SU-DHL-6 (cell line): ENCODE data around the gene UBAC2.

Experiments used
- H2AFZ ChIP-seq: fragments of 200-600 bp; sonication (generic); 2 replicates; pipeline ENCODE4 v1.6.1; 2014; ENCODE audit warnings: low read depth, mild to moderate bottlenecking, moderate library complexity, mixed read lengths, antibody characterized with exemption, low read length; ENCODE audit not compliant: severe bottlenecking
- H3F3A ChIP-seq: fragments of 200-600 bp; shearing (Covaris generic); 2 replicates; pipeline ENCODE4 v1.6.0; 2016; ENCODE audit warnings: antibody characterized with exemption, mild to moderate bottlenecking; ENCODE audit not compliant: insufficient read depth
- H3K27ac ChIP-seq: fragments of 200-600 bp; sonication (generic); 2 replicates; pipeline ENCODE4 v1.5.1; 2016; ENCODE audit warnings: low read depth, mild to moderate bottlenecking, low read length, moderate library complexity, mixed read lengths
- H3K27me3 ChIP-seq: fragments of 200-600 bp; sonication (generic), shearing (Covaris generic); 2 replicates; pipeline ENCODE4 v1.6.0; 2014; ENCODE audit warnings: mild to moderate bottlenecking, low read length
- H3K36me3 ChIP-seq: fragments of 200-600 bp; sonication (generic); 2 replicates; pipeline ENCODE4 v1.6.1; 2014; ENCODE audit warnings: mild to moderate bottlenecking, low read length, mixed read lengths
- H3K4me2 ChIP-seq: fragments of 300-600, 200-600 bp; shearing (Covaris generic), sonication (generic); 2 replicates; pipeline ENCODE4 v1.6.0; 2014; ENCODE audit warnings: low read length, low read depth, mild to moderate bottlenecking; ENCODE audit not compliant: poor library complexity, severe bottlenecking
- H3K4me3 ChIP-seq: fragments of 200-600 bp; sonication (generic); 2 replicates; pipeline ENCODE4 v1.5.1; 2014; ENCODE audit warnings: antibody characterized with exemption, low read length, mild to moderate bottlenecking, mixed read lengths; ENCODE audit not compliant: insufficient read depth, poor library complexity, severe bottlenecking
- H3K79me2 ChIP-seq: fragments of 200-600 bp; sonication (generic); 2 replicates; pipeline ENCODE4 v1.6.1; 2014; ENCODE audit warnings: mild to moderate bottlenecking, low read length, moderate library complexity; ENCODE audit not compliant: insufficient read depth
- H3K9ac ChIP-seq: fragments of 200-600 bp; sonication (generic); 2 replicates; pipeline ENCODE4 v1.7.0; 2014; ENCODE audit warnings: mild to moderate bottlenecking, low read length
- H3K9me2 ChIP-seq: fragments of 200-600 bp; sonication (generic); replicated peaks from 2 replicates; pipeline ENCODE4 v1.6.1; 2014; ENCODE audit warnings: low read length; ENCODE audit not compliant: insufficient read depth
- H3K9me3 ChIP-seq: fragments of 200-600 bp; sonication (generic); 2 replicates; pipeline ENCODE4 v1.6.1; 2014; ENCODE audit warnings: low read length, mixed read lengths; ENCODE audit not compliant: insufficient read depth
- H4K20me1 ChIP-seq: fragments of 200-600 bp; sonication (generic); 2 replicates; pipeline ENCODE4 v1.6.1; 2014; ENCODE audit warnings: low read depth, mild to moderate bottlenecking, antibody characterized with exemption, low read length, moderate library complexity, mixed read lengths
- EZH2phosphoT487 ChIP-seq: fragments of 200-600 bp; sonication (generic), shearing (Covaris generic); conservative IDR thresholded peaks from 2 replicates; pipeline ENCODE4 v1.6.1; 2018; ENCODE audit warnings: mild to moderate bottlenecking, antibody characterized with exemption, low read length, moderate library complexity, mixed read lengths
- TF ChIP-seq, protein P1 (sequence below): fragments of 200-600 bp; sonication (generic); IDR thresholded peaks from one replicate; pipeline ENCODE4 v1.5.1; 2017; ENCODE audit warnings: antibody characterized with exemption, mild to moderate bottlenecking, low read length, moderate library complexity; ENCODE audit not compliant: insufficient read depth, poor library complexity, severe bottlenecking

UBAC2 gene

DNA sequence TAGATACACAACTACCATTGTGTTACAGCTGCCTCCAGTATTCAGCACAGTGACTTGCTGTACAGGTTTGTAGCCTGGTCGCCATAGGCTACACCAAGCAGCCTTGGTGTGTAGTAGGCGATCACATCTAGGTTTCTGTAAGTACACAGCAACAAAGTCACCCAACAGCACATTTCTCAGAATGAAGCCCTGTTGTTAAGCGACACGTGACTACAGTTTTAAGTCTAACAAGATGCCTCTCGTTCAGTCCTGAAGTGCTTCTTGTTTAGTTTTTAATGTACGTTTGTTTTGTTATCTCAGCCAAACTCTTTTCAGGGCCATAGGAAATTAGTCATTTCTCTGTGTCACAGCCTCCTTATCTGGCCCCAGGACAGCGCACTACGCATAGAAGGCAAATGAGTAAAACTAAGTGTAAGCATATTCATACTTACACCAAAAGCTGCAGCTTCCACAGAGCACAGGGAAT lies 156.5 kb downstream of the UBAC2 start:
- H3K27me3 ChIP-seq = no peaks in the 10 kb centered on the region
- H2AFZ ChIP-seq = no peak overlapping the region
- H3F3A ChIP-seq = no peaks in the 10 kb centered on the region
- no peaks in the 10 kb centered on the region for H3K79me2 ChIP-seq
- no peak overlapping the region for H3K4me2 ChIP-seq
- H3K9me3 ChIP-seq = no peaks in the 10 kb centered on the region
- H3K27ac ChIP-seq = no peak overlapping the region
- H3K9ac ChIP-seq = no peak overlapping the region
- H3K4me3 ChIP-seq = no peak overlapping the region
- H3K9me2 ChIP-seq = no peaks in the 10 kb centered on the region
- no peaks in the 10 kb centered on the region for H4K20me1 ChIP-seq
- no peaks in the 10 kb centered on the region for H3K36me3 ChIP-seq
- no peak for TF ChIP-seq EZH2phosphoT487
- TF ChIP-seq, protein P1, sequence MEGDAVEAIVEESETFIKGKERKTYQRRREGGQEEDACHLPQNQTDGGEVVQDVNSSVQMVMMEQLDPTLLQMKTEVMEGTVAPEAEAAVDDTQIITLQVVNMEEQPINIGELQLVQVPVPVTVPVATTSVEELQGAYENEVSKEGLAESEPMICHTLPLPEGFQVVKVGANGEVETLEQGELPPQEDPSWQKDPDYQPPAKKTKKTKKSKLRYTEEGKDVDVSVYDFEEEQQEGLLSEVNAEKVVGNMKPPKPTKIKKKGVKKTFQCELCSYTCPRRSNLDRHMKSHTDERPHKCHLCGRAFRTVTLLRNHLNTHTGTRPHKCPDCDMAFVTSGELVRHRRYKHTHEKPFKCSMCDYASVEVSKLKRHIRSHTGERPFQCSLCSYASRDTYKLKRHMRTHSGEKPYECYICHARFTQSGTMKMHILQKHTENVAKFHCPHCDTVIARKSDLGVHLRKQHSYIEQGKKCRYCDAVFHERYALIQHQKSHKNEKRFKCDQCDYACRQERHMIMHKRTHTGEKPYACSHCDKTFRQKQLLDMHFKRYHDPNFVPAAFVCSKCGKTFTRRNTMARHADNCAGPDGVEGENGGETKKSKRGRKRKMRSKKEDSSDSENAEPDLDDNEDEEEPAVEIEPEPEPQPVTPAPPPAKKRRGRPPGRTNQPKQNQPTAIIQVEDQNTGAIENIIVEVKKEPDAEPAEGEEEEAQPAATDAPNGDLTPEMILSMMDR = no peak

DNA sequence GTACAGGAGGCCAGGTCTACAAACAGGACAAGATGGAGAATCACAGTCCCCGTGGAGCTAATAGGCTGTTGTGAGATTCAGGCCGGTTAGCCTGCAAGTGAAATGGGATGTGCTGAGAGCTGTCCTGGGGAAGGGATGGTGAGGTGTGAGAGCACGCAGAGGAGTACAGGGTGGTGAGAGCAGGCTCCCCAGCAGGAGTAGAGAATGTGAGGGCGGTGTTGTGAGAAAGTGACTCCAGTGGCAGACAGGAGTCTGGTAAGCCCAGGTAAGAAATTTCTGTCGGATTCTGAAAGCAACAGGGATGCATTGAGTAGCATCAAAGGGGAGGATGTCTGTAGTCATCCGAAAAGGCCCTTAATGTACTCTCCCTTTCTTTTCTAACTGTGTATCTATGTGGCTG lies 157.3 kb downstream of the UBAC2 start:
- H3K9me2 ChIP-seq = no peaks in the 10 kb centered on the region
- H3K79me2 ChIP-seq = no peaks in the 10 kb centered on the region
- no peaks in the 10 kb centered on the region for H3F3A ChIP-seq
- no peak overlapping the region for H3K4me2 ChIP-seq
- H3K27me3 ChIP-seq = no peaks in the 10 kb centered on the region
- H3K9me3 ChIP-seq = no peaks in the 10 kb centered on the region
- TF ChIP-seq EZH2phosphoT487 = no peak
- TF ChIP-seq, protein P1 = no peak
- no peak overlapping the region for H3K4me3 ChIP-seq
- no peaks in the 10 kb centered on the region for H3K36me3 ChIP-seq
- H3K9ac ChIP-seq = no peak overlapping the region
- H2AFZ ChIP-seq = no peak overlapping the region
- no peaks in the 10 kb centered on the region for H4K20me1 ChIP-seq
- no peak overlapping the region for H3K27ac ChIP-seq

DNA sequence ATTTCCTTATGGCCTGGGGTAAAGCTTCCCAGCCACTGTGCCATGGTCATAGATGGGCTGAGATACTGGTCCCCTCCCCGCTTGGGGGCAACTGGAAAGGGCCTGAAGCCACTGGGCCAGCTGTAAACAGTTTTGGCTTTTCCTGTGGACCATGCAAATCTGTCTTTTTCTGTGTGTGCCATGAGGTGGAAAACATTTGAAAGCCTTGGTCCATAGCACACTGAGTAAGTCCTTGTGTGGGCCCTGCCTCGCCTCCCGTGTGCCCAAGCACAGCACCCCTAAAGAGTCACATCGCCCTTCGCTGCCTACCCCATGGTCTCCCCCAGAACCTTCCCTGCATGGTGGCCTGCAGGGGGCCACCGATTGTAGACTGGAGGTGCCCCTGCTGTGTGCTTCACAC lies 158.9 kb downstream of the UBAC2 start:
- Histone ChIP-seq H3K9me2 (no peaks in the 10 kb centered on the region), H3K4me2 (no peak overlapping the region), H3F3A (no peaks in the 10 kb centered on the region), H3K9me3 (no peaks in the 10 kb centered on the region), H2AFZ (no peak overlapping the region), H3K79me2 (no peaks in the 10 kb centered on the region), H3K36me3 (no peaks in the 10 kb centered on the region), H3K4me3 (no peak overlapping the region), H3K27ac (no peak overlapping the region), H4K20me1 (no peaks in the 10 kb centered on the region), H3K9ac (no peak overlapping the region), H3K27me3 (no peaks in the 10 kb centered on the region)
- TF ChIP-seq, protein P1 = no peak
- no peak for TF ChIP-seq EZH2phosphoT487
